Measurements from ENCODE around the gene HLX.
A peak's percentile ranks its signal among the peaks of the same experiment; 100 is the strongest.

Gene HLX

GRCh38 chr1:220879076-220879508 lies at the start of gene HLX:
TSS of gene HLX (plus strand) at chr1:220879443. CDS start at chr1:220879858, 415 bp downstream.
- no peak for DNase-seq

GRCh38 chr1:220833436-220833835 lies 45.8 kb upstream of the HLX start:
- no peak for DNase-seq

- DNase-seq = no peak
Measured at GRCh38 chr1:220834155-220834870, 44.9 kb upstream of the HLX start.

GRCh38 chr1:220838578-220838977 lies 40.7 kb upstream of the HLX start:
- no peak for DNase-seq

GRCh38 chr1:220839474-220839873 lies 39.8 kb upstream of the HLX start:
- no peak for DNase-seq

- DNase-seq = no peak
Measured at GRCh38 chr1:220841293-220841692, 38.0 kb upstream of the HLX start.

GRCh38 chr1:220843481-220844011 lies 35.7 kb upstream of the HLX start:
- no peak for DNase-seq

GRCh38 chr1:220852408-220852807 lies 26.8 kb upstream of the HLX start:
- DNase-seq = no peak

GRCh38 chr1:220872296-220872695 lies 6.9 kb upstream of the HLX start:
- DNase-seq = no peak

- DNase-seq = no peak
Measured at GRCh38 chr1:220873087-220873486, 6.2 kb upstream of the HLX start.

- DNase-seq = no peak
Measured at GRCh38 chr1:220873868-220874655, 5.2 kb upstream of the HLX start.

- DNase-seq = no peak
Measured at GRCh38 chr1:220875260-220875659, 4.0 kb upstream of the HLX start.

- no peak for DNase-seq
Measured at GRCh38 chr1:220876511-220877376, 2.5 kb upstream of the HLX start.

GRCh38 chr1:220877377-220878095 lies 1.7 kb upstream of the HLX start:
- DNase-seq = no peak

- DNase-seq = no peak
Measured at GRCh38 chr1:220878191-220879075, 810 bp upstream of the HLX start.

- peak; percentile 55 for DNase-seq
Measured at GRCh38 chr1:220879509-220880361, 492 bp downstream of the HLX start.

GRCh38 chr1:220880362-220880670 lies 1.1 kb downstream of the HLX start:
- no peak for DNase-seq

- DNase-seq = no peak
Measured at GRCh38 chr1:220880726-220881506, 1.7 kb downstream of the HLX start.

GRCh38 chr1:220882061-220882891 lies 3.0 kb downstream of the HLX start:
- no peak for DNase-seq
